ENCODE data around the gene NTHL1.

NTHL1 gene

DNA sequence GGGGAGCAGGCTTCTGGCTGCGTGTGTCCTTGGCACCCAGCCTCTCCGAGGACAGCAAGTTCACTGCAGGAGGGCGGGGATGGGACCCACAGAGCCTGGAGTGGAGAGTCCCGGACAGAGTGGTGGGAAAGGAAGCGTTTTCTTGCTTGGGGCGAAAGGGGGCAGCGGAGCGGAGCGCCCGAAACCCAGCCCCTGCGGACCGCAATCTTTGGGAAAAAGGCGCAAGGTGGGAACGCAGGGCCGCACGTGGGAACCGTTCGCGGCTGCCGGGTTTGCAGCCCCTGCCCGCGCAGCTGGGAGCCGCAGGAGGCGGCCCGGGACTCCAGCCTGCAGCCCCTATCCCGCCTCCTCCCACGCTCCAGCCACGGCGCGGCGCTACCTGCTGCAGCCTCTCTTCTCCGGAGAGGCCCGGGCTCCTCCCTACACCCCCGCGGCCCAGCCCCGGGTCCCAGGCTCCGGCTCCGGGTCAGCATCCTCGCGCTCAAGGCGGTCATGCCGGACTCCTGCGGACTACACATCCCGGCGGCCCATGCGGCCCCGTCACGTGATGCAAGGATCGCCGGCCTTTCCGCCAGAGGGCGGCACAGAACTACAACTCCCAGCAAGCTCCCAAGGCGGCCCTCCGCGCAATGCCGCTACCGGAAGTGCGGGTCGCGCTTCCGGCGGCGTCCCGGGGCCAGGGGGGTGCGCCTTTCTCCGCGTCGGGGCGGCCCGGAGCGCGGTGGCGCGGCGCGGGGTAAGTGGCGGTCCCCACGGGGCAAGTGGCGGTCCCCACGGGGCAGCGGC, at the start of gene NTHL1, which contains the start of gene TSC2:
NTHL1 (minus strand) TSS at position 505 of the 786 bp plus-strand sequence; CDS start at position 494, 11 bp downstream.
TSC2 (plus strand) TSS at position 656 of the 786 bp plus-strand sequence. CDS start 631 bp downstream, outside the sequence.
- peak; percentile 93 to 96 for DNase-seq (ENCODE audit: low read depth in 2 of 2)

- DNase-seq (ENCODE audit: low read depth in 2 of 2): no peak
Measured at GRCh38 chr16:2096853-2097595, 49.4 kb upstream of the NTHL1 start.

DNA sequence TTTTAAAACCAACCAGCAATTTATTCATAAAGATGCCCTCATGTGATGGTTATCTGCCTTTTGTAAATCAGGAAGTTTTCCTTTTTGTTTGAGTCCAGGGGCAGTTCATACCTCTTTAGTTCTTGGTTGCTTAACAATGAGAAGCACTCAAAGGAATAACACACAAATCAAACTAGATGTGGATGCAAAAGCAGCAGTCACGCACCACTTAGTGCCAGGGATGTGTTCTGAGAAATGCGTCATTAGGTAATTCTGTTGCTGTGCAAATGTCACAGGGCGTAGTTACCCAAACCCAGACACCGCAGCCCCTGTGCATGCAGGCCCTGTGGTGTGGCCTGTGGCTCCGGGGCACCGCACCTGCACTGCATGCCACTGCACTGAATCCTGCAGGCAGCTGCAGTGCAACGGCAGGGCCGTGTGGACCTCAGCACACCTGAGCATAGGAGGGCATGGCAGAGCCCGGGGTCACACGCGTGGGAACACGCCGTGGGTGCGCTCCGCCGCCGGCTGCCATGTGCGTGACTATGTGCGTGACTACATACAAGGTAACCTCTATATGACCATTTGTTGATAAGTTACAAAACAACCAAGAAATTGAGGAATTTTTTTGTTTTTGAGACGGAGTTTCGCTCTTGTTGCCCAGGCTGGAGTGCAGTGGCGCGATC, 48.4 kb upstream of the NTHL1 start:
- DNase-seq (ENCODE audit: low read depth in 2 of 2): no peak

- no peak for DNase-seq (ENCODE audit: low read depth in 2 of 2)
Measured at GRCh38 chr16:2095315-2095853, 47.8 kb upstream of the NTHL1 start.

GRCh38 chr16:2093793-2094192, 46.2 kb upstream of the NTHL1 start:
- no peak for DNase-seq (ENCODE audit: low read depth in 2 of 2)

GRCh38 chr16:2092866-2093265, 45.2 kb upstream of the NTHL1 start:
- no peak for DNase-seq (ENCODE audit: low read depth in 2 of 2)

GRCh38 chr16:2092256-2092620, 44.6 kb upstream of the NTHL1 start:
- no peak for DNase-seq (ENCODE audit: low read depth in 2 of 2)

DNA sequence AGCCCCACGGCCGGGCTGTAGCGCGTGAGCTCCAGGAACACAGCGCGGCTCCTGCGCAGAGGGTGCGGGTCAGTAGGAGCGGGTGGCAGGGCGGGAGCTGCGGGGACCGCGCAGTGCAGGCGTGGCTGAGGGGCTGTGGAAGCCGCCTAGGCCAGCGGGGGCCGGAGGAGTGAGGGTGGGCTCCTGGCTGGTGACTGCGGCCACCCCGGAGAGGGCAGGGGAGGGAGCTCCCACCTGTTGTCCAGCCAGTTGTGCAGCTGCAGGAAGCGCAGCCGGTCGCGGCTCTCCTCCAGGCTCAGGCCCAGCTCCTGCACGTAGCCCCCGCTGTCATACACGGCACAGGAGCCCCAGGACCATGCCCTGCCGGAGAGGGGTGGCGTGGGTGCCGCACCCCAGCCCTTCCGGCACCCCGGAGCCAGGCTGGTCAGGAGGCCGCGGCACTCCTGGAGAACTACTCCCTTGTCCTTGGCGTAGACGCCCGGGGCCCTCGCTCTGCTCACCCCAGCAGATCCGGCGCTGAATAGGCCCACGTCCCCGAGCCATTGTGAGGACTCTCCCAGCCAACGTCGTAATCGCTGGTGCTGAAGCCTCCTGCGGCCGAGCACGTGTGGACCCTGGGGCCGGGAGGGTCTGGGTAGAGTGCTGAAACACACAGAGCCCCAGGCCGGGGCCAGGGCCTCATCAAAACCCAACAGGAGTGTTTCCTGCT, 44.1 kb upstream of the NTHL1 start:
- no peak for DNase-seq (ENCODE audit: low read depth in 2 of 2)

DNA sequence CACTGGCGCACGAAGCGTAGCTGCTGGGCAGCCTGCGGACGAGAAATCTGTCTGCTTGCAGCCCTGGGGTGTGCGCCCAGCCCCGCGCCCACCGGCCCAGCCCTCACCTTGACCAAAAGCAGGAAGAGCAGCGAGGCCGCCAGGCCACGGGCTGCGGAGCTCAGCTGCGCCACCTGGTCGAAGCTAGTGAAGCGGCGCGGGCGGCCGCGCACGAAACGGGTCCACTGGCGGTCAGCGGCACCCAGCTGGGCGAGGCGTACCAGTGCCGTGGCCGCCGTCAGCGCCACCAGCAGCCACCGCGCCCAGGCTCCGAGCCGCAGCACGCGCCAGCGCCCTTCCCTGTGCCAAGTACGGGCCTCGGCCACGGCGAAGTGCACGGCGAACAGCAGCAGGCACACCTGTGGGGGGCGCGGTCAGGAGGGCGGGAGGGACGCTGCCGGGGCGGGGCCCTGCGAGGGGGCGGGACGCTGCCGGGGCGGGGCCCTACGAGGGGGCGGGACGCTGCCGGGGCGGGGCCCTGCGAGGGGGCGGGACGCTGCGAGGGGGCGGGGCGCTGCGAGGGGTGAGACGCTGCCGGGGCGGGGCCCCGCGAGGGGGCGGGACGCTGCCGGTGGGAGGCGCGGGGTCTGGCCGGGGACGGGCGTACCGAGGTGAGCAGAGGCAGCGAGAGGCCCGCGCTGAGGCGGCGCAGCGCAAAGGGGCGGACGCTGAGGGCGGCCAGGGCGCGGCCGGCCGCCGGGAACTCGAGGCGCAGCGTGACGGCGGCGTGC, 43.3 kb upstream of the NTHL1 start:
- no peak for DNase-seq (ENCODE audit: low read depth in 2 of 2)

DNA sequence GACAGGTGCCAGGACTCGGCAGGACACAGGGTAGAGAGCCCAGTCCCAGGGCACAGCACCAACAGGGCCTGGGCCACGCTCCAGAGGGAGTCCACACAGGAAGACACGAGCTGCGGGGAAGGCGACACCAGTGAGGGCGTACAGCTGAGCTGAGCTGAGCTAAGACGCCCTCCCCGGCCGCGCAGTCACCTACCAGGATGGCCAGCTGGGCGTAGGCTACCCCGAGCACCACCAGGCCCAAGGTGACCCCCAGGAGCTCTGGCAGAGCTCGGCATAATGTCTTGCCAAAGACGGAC, 42.8 kb upstream of the NTHL1 start:
- no peak for DNase-seq (ENCODE audit: low read depth in 2 of 2)

DNA sequence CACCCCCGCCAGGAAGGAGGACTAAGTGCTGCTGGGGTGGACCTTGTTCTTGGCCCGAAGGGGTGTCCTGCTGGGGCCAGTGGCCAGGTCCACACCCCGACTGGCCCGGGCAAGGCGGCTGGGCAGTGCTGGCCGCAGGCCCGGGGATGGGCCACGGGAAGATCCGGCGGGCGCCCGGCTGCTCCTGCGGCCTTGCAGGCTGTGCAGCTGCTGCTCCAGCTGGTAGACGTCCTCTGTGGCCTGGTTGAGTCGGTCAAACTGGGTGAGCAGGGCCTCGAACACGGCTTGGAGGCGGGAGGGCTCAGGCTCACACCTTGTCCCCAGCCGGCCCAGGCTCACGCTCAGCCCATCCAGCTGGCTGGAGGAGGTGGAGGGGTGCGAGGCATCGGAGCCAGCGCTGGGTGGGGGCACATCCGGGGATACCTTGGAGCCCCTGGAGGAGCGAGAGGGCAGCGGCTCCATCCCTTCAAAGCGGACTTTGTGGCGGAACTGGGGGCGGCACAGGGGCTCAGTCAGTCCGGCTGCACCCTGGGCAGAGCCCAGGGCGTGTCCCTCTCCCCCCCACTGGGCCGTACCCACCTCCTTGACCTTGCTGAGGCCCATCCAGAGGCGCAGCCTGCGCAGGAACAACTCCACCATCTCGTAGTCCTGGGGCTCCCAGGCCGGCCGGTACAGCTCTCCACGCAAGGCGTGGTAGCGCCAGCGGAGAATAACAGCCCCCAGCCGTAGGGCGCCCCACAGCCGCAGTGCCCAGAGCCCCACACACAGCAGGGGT, 42.3 kb upstream of the NTHL1 start:
- DNase-seq (ENCODE audit: low read depth in 2 of 2): no peak

DNA sequence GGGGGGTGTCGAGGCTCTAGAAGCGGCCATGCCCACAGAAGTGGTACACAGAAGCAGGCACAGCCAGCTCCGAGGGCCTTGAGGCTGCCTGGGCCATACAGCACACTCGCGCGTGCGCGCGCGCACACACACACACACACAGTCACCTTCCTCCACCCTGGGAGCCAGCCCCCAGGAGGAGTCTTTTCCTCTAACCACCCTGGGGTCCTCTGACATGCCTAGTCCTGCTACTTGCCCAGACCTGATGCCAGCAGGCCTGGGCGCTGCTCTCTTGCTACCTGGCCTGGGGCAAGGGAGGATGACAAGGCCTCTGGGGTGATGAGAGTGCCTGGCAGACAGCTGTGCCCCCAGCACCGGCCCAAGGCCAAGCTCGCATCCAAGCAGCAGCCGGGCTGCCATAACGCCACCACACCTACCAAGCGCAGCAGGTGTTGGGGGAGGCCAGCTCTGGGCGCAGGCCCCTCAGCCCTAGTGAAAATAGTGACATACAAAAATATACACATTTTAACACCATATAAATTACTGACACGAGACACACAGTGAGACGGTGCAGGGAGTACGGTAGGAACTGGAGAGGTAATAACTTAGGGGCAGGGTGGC, 41.2 kb upstream of the NTHL1 start:
- no peak for DNase-seq (ENCODE audit: low read depth in 2 of 2)

GRCh38 chr16:2087748-2088631, 40.4 kb upstream of the NTHL1 start:
- no peak for DNase-seq (ENCODE audit: low read depth in 2 of 2)

DNA sequence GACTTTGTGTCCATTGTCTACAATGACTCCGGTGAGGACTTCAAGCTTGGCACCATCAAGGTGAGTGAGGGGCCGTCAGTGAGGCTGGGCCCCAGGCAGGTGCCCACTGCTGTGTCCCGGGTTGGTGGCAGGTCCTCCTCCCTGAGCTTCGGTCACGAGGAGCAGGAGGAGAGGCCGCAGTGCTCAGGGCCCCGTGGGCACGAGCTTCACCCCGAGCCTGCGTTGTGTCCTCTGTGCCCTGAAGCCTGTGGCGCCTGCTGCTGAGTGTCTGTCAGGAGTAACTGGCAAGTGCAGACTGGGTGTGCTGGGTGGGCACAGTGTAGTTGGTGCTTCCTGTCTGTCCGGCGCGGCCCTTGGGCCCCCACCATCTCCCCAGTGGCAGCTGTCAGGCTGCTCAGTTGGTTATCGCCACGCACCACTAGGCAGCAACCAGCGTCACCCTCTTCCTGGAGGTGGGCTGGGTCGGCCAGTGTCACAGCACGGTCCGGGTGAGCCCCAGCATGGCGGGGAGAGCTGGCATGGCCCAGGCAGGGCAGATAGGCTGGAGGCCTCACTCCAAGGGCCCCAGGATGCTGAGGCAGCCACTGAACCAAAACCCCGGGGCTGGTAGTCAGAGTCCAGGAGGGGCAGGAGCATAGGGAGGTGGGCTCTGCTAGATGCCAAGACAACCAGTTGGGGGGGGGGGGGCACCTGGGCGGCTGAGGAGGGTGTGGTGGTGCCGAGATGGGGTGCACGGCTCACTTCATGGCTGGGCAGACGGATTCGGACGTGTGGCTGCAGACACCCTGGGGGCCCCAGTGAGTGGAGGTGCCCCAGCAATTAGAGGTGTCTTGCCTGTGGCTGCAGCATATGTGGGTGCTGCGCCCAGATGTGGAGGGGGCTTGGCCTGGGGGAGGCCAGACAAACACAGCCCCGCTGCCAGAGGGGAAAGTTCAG, 39.4 kb upstream of the NTHL1 start:
- no peak for DNase-seq (ENCODE audit: low read depth in 2 of 2)

DNA sequence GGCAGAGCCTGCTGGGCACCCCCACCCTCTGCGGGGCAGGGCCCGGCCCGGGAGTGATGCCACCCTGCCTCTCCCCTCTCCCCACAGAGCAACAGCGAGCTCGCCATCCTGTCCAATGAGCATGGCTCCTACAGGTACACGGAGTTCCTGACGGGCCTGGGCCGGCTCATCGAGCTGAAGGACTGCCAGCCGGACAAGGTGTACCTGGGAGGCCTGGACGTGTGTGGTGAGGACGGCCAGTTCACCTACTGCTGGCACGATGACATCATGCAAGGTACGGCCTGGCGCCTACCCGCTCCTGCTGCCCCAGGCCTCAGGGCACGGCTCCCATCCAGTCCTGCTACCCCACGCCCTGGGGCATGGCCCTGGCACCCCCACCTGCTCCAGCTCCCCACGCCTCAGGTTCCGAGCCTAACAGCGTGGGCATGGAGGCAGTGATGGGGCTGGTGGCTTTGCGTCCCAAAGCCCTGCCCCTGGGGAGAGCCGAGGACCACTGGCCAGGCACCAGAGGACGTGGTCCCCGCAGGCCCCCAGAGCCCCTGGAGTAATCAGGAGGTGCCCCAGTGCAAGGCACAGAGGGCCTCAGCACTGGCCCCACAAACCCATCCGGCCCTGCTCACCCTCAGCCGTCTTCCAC, 38.6 kb upstream of the NTHL1 start:
- no peak for DNase-seq (ENCODE audit: low read depth in 2 of 2)

GRCh38 chr16:2085669-2086068, 38.0 kb upstream of the NTHL1 start:
- no peak for DNase-seq (ENCODE audit: low read depth in 2 of 2)

DNA sequence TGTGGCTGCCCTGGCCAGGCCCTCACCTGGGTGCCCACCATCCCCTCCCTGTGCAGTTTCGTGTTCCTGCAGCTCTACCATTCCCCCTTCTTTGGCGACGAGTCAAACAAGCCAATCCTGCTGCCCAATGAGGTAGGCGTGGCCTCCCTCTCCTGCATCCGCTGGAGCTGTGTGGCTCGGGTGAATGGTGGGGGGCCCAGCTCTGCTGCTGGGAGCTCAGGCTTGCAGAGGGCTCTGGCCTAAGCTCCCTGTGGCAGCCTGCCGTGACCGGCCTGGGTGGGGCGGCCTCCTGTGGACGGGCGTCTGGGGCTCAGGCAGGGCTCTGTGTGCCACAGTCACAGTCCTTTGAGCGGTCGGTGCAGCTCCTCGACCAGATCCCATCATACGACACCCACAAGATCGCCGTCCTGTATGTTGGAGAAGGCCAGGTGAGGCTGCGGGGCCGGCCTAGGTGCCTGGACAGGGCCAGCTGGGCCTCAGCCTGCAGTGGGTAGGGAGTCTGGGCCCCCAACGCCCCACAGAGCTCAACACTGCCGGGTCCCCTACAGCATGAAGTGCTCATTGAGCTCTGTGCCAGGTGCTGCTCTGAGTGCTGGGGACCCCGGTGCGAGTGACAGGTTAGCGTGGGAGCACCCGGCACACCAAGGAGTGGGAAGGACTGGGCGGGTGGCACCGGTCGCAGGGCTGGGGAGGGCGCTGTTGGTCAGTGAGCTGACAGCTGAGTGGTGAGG, 37.4 kb upstream of the NTHL1 start:
- DNase-seq (ENCODE audit: low read depth in 2 of 2): no peak

Data from stimulated activated CD8-positive, alpha-beta memory T cell treated with anti-CD3 and anti-CD28 coated beads, Interleukin-15, amount 100 ng/mL, for 48 hours (primary cell).